ENCODE results near the gene TMOD3.

DNA sequence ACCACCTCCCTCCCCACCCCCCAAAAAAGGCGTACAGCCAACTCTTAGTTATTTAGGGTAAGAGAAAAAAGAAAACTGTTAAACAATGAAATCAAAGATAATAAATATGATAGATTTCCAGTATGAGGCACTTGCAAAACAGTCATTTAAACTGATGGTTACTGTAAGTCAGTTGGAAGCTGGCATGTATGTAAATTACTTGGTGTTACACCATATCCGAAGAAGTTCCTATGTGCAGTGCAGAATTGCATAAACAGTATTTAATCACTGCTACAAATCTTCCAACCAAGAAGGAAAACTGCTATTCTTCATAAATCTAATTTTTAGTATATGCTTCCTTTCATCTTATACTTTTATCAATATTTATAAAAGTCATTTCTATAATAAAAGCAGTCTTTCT, 80.1 kb downstream of the TMOD3 start:
- TF ChIP-seq POLR2A (IDR thresholded peaks at IDR 0.05) (no peak), CTCF (IDR thresholded peaks at IDR 0.05) (no peak)

Measured in body of pancreas (tissue), 4 donors.